Adrenal gland (tissue), 5 donors: ENCODE results near the gene SCG2.

Source experiments
- POLR2A ChIP-seq, 2 donors: fragments of 450-650 bp; IDR thresholded peaks; one replicate each; pipeline ENCODE4 v1.6.1; 2017; ENCODE audit warnings: antibody characterized with exemption in 2 of 2, mild to moderate bottlenecking in 2 of 2, moderate library complexity in 1 of 2
- TF ChIP-seq, protein P1 (sequence below), 6 experiments: fragments of 450-650 bp in 4 of 6; fragments of 200-600 bp in 2 of 6; sonication (generic) in 1 of 6; IDR thresholded peaks; 1 replicate in 5 of 6; 2 replicates in 1 of 6; pipeline versions ENCODE4 v1.5.1 to v1.8.0; 2016 to 2021; ENCODE audit warnings: antibody characterized with exemption in 6 of 6, mild to moderate bottlenecking in 2 of 6, moderate library complexity in 1 of 6
- donor health status: DM: no; HTN: no; CAD: no.

DNA sequence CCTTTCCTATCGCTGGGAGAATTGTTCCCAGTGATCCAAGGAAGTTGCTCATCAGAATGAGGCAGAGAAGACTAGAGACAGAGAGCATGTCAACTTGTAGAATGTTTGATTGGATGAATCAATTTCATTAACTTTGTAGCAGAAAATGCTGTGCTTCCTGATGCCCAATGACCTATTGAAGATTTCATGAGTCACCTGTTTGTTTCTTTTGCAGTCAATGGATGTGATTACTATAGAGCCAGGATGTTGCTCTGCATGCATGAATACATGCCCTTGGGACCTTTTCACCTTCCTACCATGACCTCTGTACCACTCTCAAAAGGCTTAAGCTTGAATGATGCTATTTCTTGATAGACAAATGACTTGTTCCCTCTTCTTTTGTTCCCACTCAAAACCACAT, 23.3 kb downstream of the SCG2 start:
- TF ChIP-seq POLR2A (IDR thresholded peaks at IDR 0.05): no peak
- TF ChIP-seq, protein P1, sequence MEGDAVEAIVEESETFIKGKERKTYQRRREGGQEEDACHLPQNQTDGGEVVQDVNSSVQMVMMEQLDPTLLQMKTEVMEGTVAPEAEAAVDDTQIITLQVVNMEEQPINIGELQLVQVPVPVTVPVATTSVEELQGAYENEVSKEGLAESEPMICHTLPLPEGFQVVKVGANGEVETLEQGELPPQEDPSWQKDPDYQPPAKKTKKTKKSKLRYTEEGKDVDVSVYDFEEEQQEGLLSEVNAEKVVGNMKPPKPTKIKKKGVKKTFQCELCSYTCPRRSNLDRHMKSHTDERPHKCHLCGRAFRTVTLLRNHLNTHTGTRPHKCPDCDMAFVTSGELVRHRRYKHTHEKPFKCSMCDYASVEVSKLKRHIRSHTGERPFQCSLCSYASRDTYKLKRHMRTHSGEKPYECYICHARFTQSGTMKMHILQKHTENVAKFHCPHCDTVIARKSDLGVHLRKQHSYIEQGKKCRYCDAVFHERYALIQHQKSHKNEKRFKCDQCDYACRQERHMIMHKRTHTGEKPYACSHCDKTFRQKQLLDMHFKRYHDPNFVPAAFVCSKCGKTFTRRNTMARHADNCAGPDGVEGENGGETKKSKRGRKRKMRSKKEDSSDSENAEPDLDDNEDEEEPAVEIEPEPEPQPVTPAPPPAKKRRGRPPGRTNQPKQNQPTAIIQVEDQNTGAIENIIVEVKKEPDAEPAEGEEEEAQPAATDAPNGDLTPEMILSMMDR (IDR thresholded peaks at IDR 0.05): no peak
